ENCODE data around the gene VPS41.
"Not testable (repeated sequence)": the region's sequence is repeated elsewhere in the genome, so short reads cannot be mapped to it uniquely, and the experiment has no call there.

Gene VPS41

GRCh38 chr7:38908759-38909335 lies at the start of gene VPS41:
Gene VPS41, minus strand, starts transcription at chr7:38909191. Its CDS starts 17 bp downstream, at chr7:38909174.
- DNase-seq (ENCODE audit: low spot score), result peak; percentile 79

- no peak for DNase-seq (ENCODE audit: low spot score)
These were observed 46.9 kb upstream of the VPS41 start for GRCh38 chr7:38955892-38956291.

- DNase-seq (ENCODE audit: low spot score), result no peak
These were observed 45.0 kb upstream of the VPS41 start for GRCh38 chr7:38953971-38954370.

- DNase-seq (ENCODE audit: low spot score), result no peak
These were observed 44.2 kb upstream of the VPS41 start for GRCh38 chr7:38953227-38953626.

GRCh38 chr7:38951213-38951612 lies 42.2 kb upstream of the VPS41 start:
- DNase-seq (ENCODE audit: low spot score), result no peak

- no peak for DNase-seq (ENCODE audit: low spot score)
These were observed 41.3 kb upstream of the VPS41 start for GRCh38 chr7:38950309-38950708.

- not testable (repeated sequence) for DNase-seq (ENCODE audit: low spot score)
These were observed 38.5 kb upstream of the VPS41 start for GRCh38 chr7:38947541-38947940.

GRCh38 chr7:38942431-38943051 lies 33.5 kb upstream of the VPS41 start:
- DNase-seq (ENCODE audit: low spot score), result no peak

GRCh38 chr7:38940774-38941173 lies 31.8 kb upstream of the VPS41 start:
- DNase-seq (ENCODE audit: low spot score), result no peak

GRCh38 chr7:38938589-38938988 lies 29.6 kb upstream of the VPS41 start:
- DNase-seq (ENCODE audit: low spot score), result no peak

GRCh38 chr7:38938001-38938485 lies 29.1 kb upstream of the VPS41 start:
- no peak for DNase-seq (ENCODE audit: low spot score)

- no peak for DNase-seq (ENCODE audit: low spot score)
These were observed 27.6 kb upstream of the VPS41 start for GRCh38 chr7:38936641-38937040.

- no peak for DNase-seq (ENCODE audit: low spot score)
These were observed 25.5 kb upstream of the VPS41 start for GRCh38 chr7:38934536-38934935.

GRCh38 chr7:38934051-38934450 lies 25.1 kb upstream of the VPS41 start:
- no peak for DNase-seq (ENCODE audit: low spot score)

GRCh38 chr7:38932509-38933168 lies 23.6 kb upstream of the VPS41 start:
- DNase-seq (ENCODE audit: low spot score), result peak; percentile 77

GRCh38 chr7:38929460-38930171 lies 20.6 kb upstream of the VPS41 start:
- DNase-seq (ENCODE audit: low spot score), result no peak

GRCh38 chr7:38928506-38928905 lies 19.5 kb upstream of the VPS41 start:
- DNase-seq (ENCODE audit: low spot score), result no peak

- no peak for DNase-seq (ENCODE audit: low spot score)
These were observed 18.8 kb upstream of the VPS41 start for GRCh38 chr7:38927751-38928150.

- no peak for DNase-seq (ENCODE audit: low spot score)
These were observed 11.7 kb upstream of the VPS41 start for GRCh38 chr7:38920731-38921130.

GRCh38 chr7:38916396-38916795 lies 7.4 kb upstream of the VPS41 start:
- DNase-seq (ENCODE audit: low spot score), result no peak

GRCh38 chr7:38909870-38910269 lies 879 bp upstream of the VPS41 start:
- DNase-seq (ENCODE audit: low spot score), result no peak

- no peak for DNase-seq (ENCODE audit: low spot score)
These were observed 1.2 kb downstream of the VPS41 start for GRCh38 chr7:38907766-38908165.

GRCh38 chr7:38907066-38907465 lies 1.9 kb downstream of the VPS41 start:
- DNase-seq (ENCODE audit: low spot score), result no peak
